GM21390 (cell line): Measurements from ENCODE around the gene IFIH1.

ENCODE experiments used
- ATAC-seq: cut with Tn5 transposase; IDR thresholded peaks from one replicate; pipeline ENCODE4 v1.9.1; 2021; ENCODE audit not compliant: unreplicated experiment

Gene IFIH1

DNA sequence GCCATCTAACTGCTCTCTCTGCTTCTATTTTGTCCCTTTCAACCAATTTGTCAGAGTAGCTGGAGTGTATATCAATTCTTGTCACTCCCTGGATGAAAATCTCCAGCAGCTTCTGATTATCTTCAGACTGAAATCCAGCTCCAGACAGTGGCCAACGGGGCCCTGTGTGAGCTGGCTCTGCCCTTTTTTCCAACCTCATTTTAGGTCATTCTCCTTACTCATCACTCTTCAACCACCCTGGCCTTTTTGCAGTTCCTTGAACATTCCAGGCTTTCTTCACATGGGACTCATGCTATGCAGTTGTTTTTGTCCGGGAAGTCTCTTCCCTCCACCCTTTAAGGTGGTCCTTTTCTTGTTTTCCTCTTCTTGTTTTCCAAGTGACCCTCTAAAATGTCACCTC, 59.8 kb downstream of the IFIH1 start:
- no peak for ATAC-seq

DNA sequence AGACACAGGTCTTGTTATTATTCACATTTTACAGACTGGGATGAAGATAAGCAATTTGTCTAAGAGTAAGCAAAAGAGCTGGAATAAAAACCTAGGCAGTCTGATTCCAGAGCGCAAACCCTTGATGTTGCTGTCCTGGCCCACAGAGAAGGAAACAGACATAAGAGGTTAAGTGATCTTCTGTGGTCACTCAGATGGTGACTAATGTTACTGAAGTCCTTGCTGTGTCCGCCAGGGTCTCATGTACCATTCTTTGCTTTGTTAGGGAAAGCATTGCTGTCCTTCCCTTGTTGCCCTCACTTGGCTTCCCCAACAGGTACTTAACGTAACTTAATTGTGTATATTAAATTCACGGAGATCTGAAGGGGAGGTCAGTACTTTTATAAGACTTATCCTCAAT, 60.3 kb downstream of the IFIH1 start:
- no peak for ATAC-seq

DNA sequence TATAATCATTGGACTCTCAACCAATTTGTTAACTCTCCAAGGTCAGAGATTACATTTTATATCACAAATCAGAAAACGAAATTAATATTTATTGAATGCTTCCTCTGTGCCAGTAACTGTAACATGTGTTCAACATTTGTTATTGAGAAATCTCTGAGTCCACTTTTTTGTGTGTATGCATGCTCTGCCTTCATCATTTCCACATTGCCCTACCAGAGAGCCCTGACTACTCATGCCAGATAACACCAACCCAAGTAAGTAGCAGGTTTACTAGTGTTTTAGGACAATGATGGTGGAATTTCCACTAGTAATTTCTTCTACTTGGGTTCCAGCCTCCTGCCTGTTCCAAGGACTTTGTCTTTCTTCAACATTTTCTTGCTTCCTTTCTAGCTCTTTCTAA, 61.1 kb downstream of the IFIH1 start:
- no peak for ATAC-seq

DNA sequence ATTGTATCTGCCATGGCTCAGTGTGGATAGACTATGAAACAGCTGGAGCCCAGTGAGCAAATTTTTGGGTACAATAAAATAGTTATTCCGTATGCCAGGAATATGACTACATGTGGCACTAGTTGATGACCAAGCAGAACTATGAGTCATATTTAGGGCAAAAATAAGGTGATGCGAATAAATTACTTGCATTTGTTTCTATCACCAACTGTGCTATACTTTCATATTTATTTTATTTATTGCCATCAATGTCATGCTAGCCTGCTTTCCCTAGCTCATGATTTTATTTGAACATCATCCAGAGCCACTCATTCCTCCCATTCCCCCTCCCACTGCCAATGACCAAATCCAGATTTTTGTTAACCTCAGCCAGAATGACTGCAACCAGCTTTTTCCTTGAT, 61.9 kb downstream of the IFIH1 start:
- ATAC-seq = no peak

DNA sequence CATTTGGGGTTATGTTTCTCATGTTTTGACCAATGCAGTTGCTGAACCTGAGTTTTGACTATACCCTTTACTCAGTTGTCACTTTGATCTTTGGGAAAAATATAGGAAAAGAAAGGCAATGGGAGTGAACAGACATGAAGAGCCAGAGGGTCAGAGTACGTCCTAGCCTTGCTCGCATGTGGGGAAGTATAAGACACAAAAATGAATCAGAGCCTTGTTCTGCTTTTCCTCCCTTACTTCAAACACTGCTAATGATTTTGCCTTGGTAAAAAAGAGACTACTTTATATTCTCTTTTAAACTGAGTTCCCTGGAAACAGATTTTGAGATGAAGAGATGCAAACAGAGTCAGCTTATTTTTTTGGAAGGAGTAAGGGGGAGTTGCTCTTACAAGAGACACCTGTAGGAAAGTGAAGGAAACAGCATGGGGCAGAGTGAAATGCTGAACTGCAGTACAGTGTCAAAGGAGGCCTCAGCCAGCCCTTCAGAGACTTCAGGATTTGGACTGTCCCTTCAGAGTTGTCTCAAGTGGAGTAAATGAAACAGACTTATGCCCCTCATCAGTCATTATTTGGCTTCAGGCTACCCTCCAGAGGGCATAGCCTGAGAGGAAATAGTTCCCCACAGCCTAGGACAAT, 64.1 kb downstream of the IFIH1 start:
- ATAC-seq = no peak

DNA sequence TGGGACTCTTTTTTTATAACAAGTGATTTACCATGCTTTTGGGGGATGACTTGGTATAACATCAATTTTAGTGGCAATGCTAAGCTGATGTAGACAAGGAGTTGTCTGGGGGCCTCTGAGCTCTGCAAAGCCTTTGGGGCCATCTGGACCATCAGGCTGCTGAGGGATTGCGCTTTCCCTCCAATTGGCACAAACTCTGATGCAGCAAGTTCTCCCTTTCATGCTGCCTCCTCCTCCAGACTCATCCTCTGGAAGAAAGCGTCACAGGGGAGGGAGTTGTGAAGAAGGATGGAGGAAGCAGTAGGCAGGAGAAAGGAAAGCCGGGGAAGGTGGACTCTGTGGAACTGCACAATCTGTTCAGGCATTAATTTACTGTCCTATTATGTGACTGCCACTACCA, 65.0 kb downstream of the IFIH1 start:
- no peak for ATAC-seq

DNA sequence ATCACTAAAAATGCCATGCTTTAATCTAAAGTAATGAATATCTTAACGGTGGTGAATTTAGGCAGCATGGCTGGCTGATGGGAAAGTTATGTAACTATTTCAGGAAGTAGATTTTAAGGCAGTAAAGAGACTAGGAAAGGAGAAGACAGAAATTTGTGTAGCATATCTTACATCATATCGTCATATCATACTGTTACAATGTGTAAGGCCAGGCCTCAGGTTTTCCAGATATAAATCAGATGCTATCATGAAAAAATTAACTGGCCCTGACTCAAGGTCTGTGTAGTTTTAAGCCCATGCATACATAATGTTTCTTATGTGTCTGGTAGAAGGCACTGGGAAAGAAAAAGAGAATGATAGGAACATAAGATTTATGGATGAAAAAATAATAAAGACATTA, 66.3 kb downstream of the IFIH1 start:
- ATAC-seq = no peak

DNA sequence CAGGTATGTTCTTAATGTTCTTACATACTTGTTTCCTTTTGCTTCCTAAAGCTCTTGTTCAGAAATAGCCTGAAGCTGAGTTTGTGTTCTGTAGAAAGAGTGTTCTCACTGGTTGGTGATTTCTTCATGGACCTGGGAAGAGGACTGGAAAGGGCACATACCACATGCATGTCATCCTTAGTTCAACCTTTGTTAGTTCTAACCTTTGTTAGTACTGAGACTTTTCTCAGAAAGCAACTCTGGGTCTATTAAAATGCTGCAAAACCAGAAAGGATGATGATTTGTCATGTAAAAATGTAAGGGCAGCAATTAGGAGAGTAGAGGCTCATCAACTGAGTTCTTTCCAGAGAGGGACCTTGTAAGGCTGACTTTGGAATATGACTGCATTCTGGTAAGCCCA, 72.7 kb downstream of the IFIH1 start:
- ATAC-seq = no peak

DNA sequence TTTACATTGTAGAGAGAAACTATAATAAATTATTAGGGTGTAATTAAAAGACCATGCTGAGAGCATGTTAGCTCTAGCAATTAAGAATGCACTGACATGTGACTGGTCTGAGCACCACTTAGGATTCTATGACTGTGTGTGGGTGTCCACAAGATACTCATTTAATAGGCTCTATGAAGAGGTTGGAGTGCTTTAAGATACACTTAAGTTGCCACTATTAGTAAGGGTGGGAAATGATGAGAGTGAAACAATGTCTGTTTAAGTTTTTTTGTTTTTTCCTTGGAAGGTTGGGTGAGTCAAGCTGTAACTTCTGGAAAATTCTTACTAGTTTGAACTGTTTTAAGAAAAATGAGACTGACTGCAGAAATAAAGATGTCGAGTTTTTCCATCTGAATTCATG, 73.4 kb downstream of the IFIH1 start:
- no peak for ATAC-seq

DNA sequence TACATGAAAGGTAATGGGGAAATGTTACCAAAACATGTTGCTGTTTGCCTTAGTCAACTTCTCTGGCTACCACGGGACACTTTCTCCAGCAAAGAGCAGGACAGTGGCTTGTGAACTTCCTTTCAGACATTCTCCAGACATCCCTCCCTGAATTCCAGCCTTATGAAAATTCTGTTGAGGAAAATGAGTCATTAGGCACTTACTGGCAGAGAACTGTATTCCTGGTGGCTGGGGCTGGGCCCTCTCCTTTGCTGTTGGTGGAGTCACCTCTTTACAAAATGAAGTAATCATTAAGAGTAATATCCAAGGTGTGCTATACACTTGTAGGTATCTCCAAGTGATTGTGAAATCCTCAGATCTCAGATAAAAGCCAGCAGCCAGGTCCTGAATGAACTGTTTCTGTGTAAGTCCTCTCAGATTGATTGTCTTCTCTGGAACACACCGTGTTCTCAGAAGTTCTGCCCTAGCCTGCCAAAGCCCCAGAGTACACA, 73.9 kb downstream of the IFIH1 start:
- no peak for ATAC-seq

DNA sequence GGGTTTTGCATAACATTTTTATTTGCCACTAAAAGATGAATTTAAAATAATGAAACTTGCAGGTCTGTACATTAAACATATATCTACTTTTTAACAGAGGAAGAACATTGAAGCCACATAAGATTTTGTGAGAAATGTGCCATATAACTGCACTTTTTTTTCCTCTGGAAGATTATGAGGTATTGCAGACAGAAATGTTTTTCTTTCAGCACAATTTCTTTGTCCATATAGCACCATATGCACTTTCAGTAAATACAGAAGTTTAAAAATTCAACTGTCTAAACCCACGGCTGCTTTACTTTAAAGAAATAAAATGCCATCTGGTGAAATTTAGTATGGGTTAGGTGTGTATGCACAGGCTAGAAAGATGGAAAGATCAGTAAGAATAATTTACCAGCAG, 74.8 kb downstream of the IFIH1 start:
- no peak for ATAC-seq

DNA sequence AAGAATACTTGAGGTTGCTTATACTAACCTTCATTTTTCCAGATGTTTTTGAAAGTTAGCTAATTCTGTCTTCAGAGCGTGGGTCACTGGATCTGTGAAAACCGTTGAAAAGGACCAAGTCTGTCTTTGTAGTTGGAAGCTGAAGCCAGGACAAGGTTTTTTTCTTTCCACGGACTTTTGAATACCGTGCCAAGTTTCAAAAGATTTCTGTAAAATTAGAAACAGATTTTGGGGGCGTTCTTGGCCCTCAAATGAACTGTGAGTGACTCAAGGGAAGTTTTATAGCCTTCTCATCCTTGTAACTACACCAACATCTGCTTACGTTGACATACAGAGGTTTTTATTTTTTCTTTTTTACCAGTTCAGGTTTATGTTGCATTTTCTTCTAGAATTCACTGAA, 75.2 kb downstream of the IFIH1 start, which contains the start of gene FAP:
FAP (minus strand) TSS at position 152 of the 400 bp plus-strand sequence; CDS start at position 34, 118 bp downstream.
- ATAC-seq = no peak

DNA sequence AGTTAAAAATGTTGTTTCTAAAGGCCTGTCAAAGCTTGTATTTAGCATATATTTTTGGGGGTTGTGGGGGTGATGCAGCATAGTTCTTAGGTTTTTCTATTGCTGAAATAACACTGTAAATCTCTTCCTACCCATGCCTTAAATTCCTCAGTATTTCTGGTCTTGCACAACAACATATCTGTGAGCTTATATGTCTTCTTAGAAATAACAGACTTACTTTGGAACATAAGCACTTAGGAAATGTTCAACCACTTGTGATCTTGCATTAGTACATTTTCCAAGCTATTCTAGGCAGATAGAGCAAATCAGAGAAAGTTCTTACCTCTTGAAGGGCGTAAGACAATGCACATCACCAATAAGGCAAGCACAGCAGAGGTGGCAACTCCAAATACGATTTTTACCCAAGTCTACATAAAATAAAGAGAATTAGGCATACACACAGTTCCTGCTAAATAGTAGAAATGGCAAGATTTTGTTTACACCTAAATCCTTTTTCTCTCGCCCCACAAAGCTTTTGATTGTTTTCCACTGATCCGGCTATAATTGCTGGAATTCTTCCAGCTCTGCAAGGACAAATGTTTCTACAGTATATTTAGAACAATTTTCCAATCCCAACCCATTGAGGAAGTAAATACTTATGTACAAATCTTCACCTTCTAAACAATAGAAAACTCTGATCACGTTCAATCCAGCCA, 75.8 kb downstream of the IFIH1 start:
- ATAC-seq = no peak

DNA sequence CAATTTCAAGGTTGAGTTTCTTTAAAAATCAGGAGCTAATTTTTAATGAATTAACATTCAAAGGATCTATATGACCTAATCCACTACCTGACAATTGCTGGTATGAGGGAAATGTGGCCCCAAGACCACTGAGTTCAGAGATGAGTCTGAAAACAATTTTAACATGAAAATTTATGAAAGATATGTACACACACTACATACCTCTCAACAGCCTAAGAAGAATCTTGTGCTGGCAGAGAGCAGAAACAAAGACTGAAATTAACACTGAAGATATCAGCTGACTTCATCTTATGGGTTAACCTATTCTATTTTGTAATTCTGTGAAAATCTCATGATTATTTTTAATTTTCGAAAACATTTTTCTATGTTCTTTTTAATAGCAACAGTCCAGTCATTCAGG, 76.9 kb downstream of the IFIH1 start:
- ATAC-seq = no peak

DNA sequence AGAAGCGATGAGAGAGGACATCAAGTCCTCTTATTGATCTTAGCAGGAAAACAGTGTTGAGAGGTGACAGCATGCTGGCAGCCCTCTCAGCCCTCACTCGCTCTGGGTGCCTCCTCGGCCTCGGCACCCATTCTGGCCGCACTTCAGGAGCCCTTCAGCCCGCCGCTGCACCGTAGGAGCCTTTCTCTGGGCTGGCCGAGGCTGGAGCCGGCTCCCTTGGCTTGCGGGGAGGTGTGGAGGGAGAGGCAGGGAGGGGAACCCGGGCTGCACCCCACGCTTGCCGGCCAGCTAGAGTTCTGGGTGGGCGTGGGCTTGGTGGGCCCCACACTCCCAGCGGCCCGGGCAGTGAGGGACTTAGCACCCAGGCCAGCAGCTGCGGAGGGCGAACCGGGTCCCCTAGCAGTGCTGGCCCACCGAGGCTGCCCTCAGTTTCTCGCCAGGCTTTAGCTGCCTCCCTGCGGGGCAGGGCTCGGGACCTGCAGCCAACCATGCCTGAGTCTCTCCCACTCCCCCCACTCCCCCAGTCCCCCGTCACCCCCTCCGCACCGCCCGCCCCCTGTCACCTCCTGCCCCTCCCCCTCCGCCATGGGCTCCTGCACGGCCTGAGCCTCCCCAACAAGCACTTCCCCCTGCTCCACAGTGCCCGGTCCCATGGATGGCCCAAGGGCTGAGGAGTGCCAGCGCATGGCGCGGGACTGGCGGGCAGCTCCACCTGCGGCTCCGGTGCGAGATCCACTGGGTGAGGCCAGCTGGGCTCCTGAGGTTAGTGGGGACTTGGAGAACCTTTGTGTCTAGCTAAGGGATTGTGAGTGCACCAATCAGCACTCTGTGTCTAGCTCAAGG, 83.6 kb downstream of the IFIH1 start:
- ATAC-seq = no peak

DNA sequence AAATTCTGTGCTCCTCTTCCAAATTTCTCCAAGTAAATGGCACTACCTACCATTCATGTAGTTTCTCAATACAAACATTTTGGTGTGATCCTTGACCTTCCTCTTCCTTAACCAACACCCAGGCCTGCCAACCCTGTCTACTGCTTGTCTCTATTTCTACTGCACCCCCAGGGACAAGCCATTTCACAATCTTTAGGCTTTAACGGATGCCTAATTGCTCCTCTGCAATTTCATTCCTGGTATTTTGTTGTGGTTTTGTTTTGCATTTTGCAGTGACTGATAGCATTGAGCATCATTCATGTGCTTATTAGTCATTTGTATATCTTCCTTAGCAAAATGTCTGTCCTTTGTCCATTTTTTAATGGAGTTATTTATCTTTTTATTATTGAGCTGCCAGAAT, 85.3 kb downstream of the IFIH1 start:
- ATAC-seq = no peak

DNA sequence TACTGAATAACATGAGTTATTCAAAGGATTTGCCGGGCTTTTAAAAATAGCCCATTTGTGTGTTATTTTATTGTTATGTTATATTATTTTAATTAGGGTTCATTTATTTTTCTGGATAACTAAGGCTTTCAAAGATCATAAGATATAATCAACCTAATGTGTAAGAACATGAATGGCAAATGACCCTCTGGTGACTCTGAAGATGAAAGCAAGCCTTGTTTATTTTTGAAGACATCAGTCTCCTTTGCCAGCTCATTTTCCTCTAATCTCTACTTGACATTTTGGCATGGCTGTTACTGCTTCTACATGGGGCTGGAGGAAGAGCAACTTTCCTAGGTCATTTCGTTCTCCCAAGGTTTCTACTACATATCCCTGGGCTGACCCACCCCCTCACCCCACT, 85.8 kb downstream of the IFIH1 start:
- no peak for ATAC-seq

DNA sequence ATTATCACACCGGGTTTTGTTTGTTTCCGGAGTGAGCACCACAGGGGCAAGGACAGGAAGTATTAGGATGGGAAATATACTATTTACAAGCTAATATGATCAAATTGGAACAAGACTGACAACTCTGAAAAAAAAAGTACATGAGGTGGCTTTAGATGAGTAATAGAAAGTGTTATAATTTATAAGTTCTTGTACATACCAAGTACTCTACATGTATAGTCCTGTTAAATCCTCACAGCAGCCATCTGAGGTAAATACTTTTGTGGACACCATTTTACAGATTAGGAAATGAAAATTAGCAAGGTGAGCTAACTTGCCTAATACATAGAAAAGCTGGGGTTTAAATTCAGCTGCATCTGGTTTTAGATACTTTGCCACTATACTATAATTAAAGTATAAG, 86.5 kb downstream of the IFIH1 start:
- ATAC-seq = no peak

DNA sequence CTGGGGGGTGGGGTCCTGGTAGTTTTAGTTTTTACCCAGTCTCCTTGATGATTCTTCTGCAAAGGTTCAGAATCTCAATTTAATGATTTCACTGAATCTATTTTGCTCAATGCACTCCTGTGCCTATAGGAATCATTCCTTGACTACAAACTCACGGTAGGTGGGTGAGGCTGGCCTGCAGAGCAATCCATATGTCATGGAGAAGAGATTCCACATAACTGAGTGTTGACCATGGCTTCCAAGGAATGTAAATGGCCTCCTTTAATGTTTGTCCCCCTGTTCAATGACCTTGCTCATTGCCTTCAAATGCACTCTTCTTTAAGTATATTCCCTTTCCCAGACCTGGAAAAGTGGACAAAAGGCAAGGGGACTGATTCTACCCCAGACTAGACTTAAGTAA, 87.7 kb downstream of the IFIH1 start:
- no peak for ATAC-seq

DNA sequence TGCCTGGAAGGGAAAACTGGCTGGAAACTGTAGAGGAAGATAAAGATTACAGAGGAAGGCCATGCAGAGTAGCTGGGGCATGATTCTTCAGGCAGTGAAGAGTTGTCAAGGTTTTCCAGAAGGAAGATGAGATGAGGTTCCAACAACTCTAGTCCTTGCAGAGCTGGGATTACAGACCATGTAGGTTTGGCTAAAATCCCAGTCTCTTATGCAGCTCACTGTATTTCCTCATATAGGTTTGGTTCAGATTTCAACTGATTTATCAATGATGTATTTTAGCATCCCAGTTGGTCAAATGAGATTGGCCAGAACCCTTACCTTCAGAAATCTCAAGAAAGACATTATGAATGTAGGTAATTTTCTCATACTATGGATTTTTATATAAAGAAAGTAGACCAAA, 91.6 kb downstream of the IFIH1 start:
- ATAC-seq = no peak

DNA sequence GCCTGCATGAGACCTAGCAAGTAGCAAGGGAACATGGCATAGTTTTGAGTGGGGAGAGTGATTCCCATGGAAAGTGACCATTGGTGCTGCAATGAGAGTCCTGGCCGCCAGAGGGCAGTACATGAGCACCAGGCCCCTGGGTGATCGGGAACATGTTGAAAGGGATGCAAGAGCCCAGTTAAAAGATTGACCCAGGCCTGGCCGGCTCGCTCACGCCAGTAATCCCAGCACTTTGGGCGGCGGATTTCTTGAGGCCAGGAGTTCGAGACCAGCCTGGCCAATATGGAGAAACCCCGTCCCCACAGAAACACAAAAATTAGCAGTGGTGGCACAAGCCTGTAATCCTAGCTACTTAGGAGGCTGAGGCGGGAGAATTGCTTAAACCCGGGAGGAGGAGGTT, 97.4 kb downstream of the IFIH1 start:
- peak; percentile 93 for ATAC-seq

DNA sequence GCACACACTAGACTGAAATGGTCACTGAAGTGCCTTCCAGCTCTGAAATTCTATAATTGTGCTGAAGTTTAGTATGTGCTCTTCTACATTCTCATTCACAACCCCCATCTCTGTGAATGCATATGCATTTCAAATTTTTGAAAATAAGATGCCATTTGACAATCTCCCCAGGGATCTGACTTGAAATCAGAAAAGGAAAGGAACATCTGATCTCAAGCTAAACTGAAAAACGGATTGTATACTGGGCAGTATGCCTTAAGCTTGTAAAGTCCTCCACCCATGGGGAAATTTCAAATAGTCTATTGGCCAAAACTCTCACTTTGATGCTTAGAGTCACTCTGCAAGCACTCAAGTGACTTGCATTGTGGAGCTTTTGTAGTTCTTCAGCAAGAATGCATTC, 98.1 kb downstream of the IFIH1 start:
- no peak for ATAC-seq
